ENCODE measurements around the gene TIGD7. TPM values are rescaled to one million over a fixed set of nuclear protein-coding genes. Genes with fewer than 3 reads are reported as not detected.

The TIGD7 gene
- polyA plus RNA-seq, 3 donors, result 0.32 to 1.4 (median 0.64) TPM

DNA sequence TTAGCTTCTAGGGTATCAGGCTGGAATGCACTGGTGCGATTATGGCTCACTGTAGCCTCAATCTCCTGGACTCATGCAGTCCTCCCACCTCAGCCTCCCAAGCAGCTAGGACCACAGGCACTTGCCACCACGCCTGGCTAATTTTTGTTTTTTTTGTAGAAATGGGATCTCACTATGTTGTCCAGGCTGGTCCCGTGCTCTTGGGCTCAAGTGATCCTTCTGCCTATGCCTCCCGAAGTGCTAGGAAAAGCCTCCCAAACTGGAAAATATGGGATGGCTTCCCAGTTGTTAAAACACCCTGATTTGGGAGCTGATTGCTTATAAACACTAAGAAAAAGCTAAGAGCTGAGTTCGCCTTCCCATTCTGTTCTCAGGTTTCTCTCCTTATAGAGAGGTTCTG, 28.6 kb downstream of the TIGD7 start:
- DNase-seq, result no peak
- Mint-ChIP-seq H3K27me3 (ENCODE audit: low read depth in 3 of 3) (peaks cover 18 to 30% (median 23%) of the 10 kb centered on the region in 3 donors), H3K4me1 (peaks cover 4% of the 10 kb centered on the region), H3K9me3 (peaks cover 5 to 39% (median 19%) of the 10 kb centered on the region in 7 donors), H3K36me3 (no peaks in the 10 kb centered on the region), H3K27ac (no peak overlapping the region), H3K4me3 (no peak overlapping the region)
- Histone ChIP-seq H3K27ac (ENCODE audit: low read depth in 1 of 2, low read length in 2 of 2) (no peak overlapping the region), H3K36me3 (replicated peaks in 1 of 2; ENCODE audit: control insufficient read depth in 1 of 2, insufficient read depth in 2 of 2, low read length in 2 of 2) (no peaks in the 10 kb centered on the region), H3K4me2 (replicated peaks; ENCODE audit: extremely low read depth, low read length, poor library complexity, severe bottlenecking) (no peak overlapping the region), H3K79me2 (ENCODE audit: insufficient read depth, low read length) (no peaks in the 10 kb centered on the region), H3K4me3 (replicated peaks in 1 of 3; ENCODE audit: low read depth in 2 of 3, low read length in 3 of 3) (no peak overlapping the region), H3K4me1 (ENCODE audit: control insufficient read depth in 1 of 2, insufficient read depth in 2 of 2, low read length in 2 of 2) (peaks cover 7 to 8% of the 10 kb centered on the region in 2 donors), H3K27me3 (ENCODE audit: control insufficient read depth in 2 of 2, insufficient read depth in 2 of 2, low read length in 2 of 2) (peaks cover 3 to 20% of the 10 kb centered on the region in 2 donors), H2AFZ (ENCODE audit: insufficient read depth, low read depth, low read length, poor library complexity, severe bottlenecking) (no peak overlapping the region), H4K20me1 (ENCODE audit: insufficient read depth, low read length) (peaks cover 13% of the 10 kb centered on the region), H3K9me3 (replicated peaks in 1 of 2; ENCODE audit: control insufficient read depth in 1 of 2, insufficient read depth in 1 of 2, low read length in 2 of 2) (peaks cover 6 to 16% of the 10 kb centered on the region in 2 donors), H3K9ac (ENCODE audit: insufficient read depth, low read length, poor library complexity, severe bottlenecking) (no peak overlapping the region)
- WGBS (ENCODE audit: insufficient coverage), result no CpG with 5 or more reads among the region's 5 CpGs
- intact Hi-C loops (cut with micrococcal nuclease), result loop anchor here in 1 of 2 donors (5.0 kb wide), 1 partner anchor 41 kb away; no protein-coding TSS in a partner anchor
- TF ChIP-seq, protein P1, sequence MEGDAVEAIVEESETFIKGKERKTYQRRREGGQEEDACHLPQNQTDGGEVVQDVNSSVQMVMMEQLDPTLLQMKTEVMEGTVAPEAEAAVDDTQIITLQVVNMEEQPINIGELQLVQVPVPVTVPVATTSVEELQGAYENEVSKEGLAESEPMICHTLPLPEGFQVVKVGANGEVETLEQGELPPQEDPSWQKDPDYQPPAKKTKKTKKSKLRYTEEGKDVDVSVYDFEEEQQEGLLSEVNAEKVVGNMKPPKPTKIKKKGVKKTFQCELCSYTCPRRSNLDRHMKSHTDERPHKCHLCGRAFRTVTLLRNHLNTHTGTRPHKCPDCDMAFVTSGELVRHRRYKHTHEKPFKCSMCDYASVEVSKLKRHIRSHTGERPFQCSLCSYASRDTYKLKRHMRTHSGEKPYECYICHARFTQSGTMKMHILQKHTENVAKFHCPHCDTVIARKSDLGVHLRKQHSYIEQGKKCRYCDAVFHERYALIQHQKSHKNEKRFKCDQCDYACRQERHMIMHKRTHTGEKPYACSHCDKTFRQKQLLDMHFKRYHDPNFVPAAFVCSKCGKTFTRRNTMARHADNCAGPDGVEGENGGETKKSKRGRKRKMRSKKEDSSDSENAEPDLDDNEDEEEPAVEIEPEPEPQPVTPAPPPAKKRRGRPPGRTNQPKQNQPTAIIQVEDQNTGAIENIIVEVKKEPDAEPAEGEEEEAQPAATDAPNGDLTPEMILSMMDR (IDR thresholded peaks at IDR 0.05), result no peak

DNA sequence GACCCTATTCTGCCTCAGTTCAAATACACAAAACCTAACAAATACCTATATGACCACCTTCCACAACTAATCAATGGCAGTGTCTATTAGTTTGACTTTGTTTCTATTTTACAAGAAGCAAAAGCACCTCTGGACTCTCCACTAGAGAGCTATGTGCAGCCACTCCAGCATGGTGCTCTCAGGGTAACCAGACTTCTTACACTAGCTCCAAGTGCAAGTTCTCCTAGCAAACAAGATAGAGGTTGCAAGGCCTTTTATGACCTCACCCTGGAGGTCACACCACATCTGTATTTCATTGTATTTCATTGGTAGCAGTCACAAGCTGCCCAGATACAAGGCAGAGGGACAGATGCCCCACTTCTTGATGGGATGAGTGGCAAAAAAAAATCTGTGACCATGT, 30.3 kb downstream of the TIGD7 start:
- H2AFZ ChIP-seq (ENCODE audit: insufficient read depth, low read depth, low read length, poor library complexity, severe bottlenecking), result no peak overlapping the region
- intact Hi-C loops (cut with micrococcal nuclease), result loop anchor here in 1 of 2 donors (5.0 kb wide), 1 partner anchor 42 kb away; no protein-coding TSS in a partner anchor
- no peak overlapping the region for H3K4me2 ChIP-seq (replicated peaks; ENCODE audit: extremely low read depth, low read length, poor library complexity, severe bottlenecking)
- no peaks in the 10 kb centered on the region for H3K79me2 ChIP-seq (ENCODE audit: insufficient read depth, low read length)
- no peak overlapping the region for H3K27ac ChIP-seq (ENCODE audit: low read depth in 1 of 2, low read length in 2 of 2)
- no peak overlapping the region for H3K4me3 ChIP-seq (replicated peaks in 1 of 3; ENCODE audit: low read depth in 2 of 3, low read length in 3 of 3)
- DNase-seq, result no peak
- TF ChIP-seq, protein P1 (IDR thresholded peaks at IDR 0.05), result no peak
- no peaks in the 10 kb centered on the region for H3K4me1 ChIP-seq (ENCODE audit: control insufficient read depth in 1 of 2, insufficient read depth in 2 of 2, low read length in 2 of 2)
- H3K36me3 ChIP-seq (replicated peaks in 1 of 2; ENCODE audit: control insufficient read depth in 1 of 2, insufficient read depth in 2 of 2, low read length in 2 of 2), result no peaks in the 10 kb centered on the region
- Mint-ChIP-seq H3K4me1 (no peaks in the 10 kb centered on the region), H3K27me3 (ENCODE audit: low read depth in 3 of 3) (peaks cover 18 to 30% (median 23%) of the 10 kb centered on the region in 3 donors), H3K4me3 (peak overlapping the region in 1 of 2 donors; percentile 46), H3K27ac (no peak overlapping the region), H3K9me3 (peaks cover 5 to 42% (median 23%) of the 10 kb centered on the region in 7 donors), H3K36me3 (peaks cover 0 to 4% of the 10 kb centered on the region in 2 donors)
- no peak overlapping the region for H3K9ac ChIP-seq (ENCODE audit: insufficient read depth, low read length, poor library complexity, severe bottlenecking)
- peaks cover 6 to 19% of the 10 kb centered on the region in 2 donors for H3K9me3 ChIP-seq (replicated peaks in 1 of 2; ENCODE audit: control insufficient read depth in 1 of 2, insufficient read depth in 1 of 2, low read length in 2 of 2)
- peaks cover 3 to 20% of the 10 kb centered on the region in 2 donors for H3K27me3 ChIP-seq (ENCODE audit: control insufficient read depth in 2 of 2, insufficient read depth in 2 of 2, low read length in 2 of 2)
- H4K20me1 ChIP-seq (ENCODE audit: insufficient read depth, low read length), result peaks cover 15% of the 10 kb centered on the region
